ENCODE measurements around the gene CDK6. TPM values are rescaled to one million over a fixed set of nuclear protein-coding genes. Genes with fewer than 3 reads are reported as not detected.

Gene CDK6
- polyA plus RNA-seq, 1 donor (not counting 4 experiments of a cell fraction or from before 2014, with no cell fraction given) = 53.5 TPM

- Histone ChIP-seq H3K4me2 (ENCODE audit: control insufficient read depth, extremely low read depth, insufficient read depth, low read depth, low read length) (no peak overlapping the region), H3K27ac (ENCODE audit: control insufficient read depth, insufficient read depth, low read length) (no peak overlapping the region), H3K4me3 (ENCODE audit: control insufficient read depth in 2 of 3, extremely low read depth in 1 of 3, insufficient read depth in 2 of 3, low read depth in 1 of 3, low read length in 3 of 3) (no peak overlapping the region), H3K36me3 (ENCODE audit: control insufficient read depth in 2 of 2, extremely low read depth in 1 of 2, insufficient read depth in 2 of 2, low read length in 2 of 2) (peaks cover 7 to 23% of the 10 kb centered on the region in 2 experiments), H3K79me2 (ENCODE audit: control insufficient read depth, insufficient read depth, low read length) (peaks cover 79% of the 10 kb centered on the region), H4K20me1 (ENCODE audit: control insufficient read depth, extremely low read depth, insufficient read depth, low read length) (peaks cover 4% of the 10 kb centered on the region), H3K27me3 (ENCODE audit: control insufficient read depth, extremely low read depth, insufficient read depth, low read length) (no peaks in the 10 kb centered on the region), H3K9ac (ENCODE audit: control insufficient read depth, extremely low read depth, insufficient read depth, low read length) (no peak overlapping the region), H3K9me1 (ENCODE audit: control insufficient read depth, extremely low read depth, insufficient read depth, low read length) (peaks cover 4% of the 10 kb centered on the region), H3K4me1 (ENCODE audit: control insufficient read depth, extremely low read depth, insufficient read depth, low read length) (peaks cover 5% of the 10 kb centered on the region), H3K9me3 (ENCODE audit: control insufficient read depth, low read depth, low read length) (no peaks in the 10 kb centered on the region), H2AFZ (ENCODE audit: control insufficient read depth, low read length) (no peak overlapping the region)
- dilution Hi-C loops (cut with MboI; ENCODE audit: extremely low pct_ligation_motif_present, low sequenced_read_pairs) = no loop called here
- no peak for FAIRE-seq
- TF ChIP-seq, protein P1, sequence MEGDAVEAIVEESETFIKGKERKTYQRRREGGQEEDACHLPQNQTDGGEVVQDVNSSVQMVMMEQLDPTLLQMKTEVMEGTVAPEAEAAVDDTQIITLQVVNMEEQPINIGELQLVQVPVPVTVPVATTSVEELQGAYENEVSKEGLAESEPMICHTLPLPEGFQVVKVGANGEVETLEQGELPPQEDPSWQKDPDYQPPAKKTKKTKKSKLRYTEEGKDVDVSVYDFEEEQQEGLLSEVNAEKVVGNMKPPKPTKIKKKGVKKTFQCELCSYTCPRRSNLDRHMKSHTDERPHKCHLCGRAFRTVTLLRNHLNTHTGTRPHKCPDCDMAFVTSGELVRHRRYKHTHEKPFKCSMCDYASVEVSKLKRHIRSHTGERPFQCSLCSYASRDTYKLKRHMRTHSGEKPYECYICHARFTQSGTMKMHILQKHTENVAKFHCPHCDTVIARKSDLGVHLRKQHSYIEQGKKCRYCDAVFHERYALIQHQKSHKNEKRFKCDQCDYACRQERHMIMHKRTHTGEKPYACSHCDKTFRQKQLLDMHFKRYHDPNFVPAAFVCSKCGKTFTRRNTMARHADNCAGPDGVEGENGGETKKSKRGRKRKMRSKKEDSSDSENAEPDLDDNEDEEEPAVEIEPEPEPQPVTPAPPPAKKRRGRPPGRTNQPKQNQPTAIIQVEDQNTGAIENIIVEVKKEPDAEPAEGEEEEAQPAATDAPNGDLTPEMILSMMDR (optimal IDR thresholded peaks at IDR 0.05 in 1 of 3, IDR thresholded peaks at IDR 0.05 in 1 of 3, conservative IDR thresholded peaks at IDR 0.05 in 1 of 3; ENCODE audit: extremely low read depth in 1 of 3, insufficient read depth in 2 of 3, low read length in 3 of 3) = no peak
- TF ChIP-seq EZH2 (IDR thresholded peaks at IDR 0.05; ENCODE audit: low read length) = no peak
- DNase-seq (ENCODE audit: low read depth, low spot score) = no peak
Measured at GRCh38 chr7:92717623-92717992, 118.8 kb downstream of the CDK6 start.

DNA sequence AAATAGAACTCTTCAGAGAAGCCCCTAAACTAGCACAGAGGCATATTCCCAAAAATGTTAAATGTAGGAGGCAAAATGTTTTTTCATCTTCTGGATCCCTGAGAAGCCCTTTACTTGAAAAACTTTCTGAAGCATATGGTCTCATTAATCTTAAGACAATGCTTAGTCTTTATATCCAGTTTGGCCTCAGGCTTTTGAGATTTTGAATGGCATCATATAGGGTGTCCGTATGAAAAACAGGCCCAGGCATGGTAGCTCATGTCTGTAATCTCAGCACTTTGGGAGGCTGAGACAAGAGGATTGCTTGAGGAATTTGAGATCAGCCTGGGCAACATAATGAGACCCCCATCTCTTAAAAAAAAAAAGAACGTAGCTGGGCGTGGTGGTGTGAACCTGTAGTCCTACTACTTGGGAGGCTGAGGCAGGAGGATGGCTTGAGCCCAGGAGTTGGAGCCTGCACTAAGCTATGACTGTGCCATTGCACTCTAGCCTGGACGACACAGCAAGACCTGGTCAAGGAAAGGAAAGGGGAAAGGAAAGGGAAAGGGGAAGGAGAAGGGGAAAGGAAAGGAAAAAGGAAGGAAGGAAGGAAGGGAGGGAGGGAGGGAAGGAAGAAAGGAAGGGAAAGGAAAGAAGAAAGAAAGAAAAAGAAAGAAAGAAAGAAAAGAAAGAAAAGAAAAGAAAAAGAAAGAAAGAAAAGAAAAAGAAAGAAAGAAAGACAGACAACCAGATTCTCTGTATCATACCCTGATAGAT lies 119.4 kb downstream of the CDK6 start:
- Histone ChIP-seq H3K4me2 (ENCODE audit: control insufficient read depth, extremely low read depth, insufficient read depth, low read depth, low read length) (no peak overlapping the region), H3K27ac (ENCODE audit: control insufficient read depth, insufficient read depth, low read length) (no peak overlapping the region), H3K4me1 (ENCODE audit: control insufficient read depth, extremely low read depth, insufficient read depth, low read length) (peaks cover 5% of the 10 kb centered on the region), H3K4me3 (ENCODE audit: control insufficient read depth in 2 of 3, extremely low read depth in 1 of 3, insufficient read depth in 2 of 3, low read depth in 1 of 3, low read length in 3 of 3) (no peak overlapping the region), H3K79me2 (ENCODE audit: control insufficient read depth, insufficient read depth, low read length) (peaks cover 77% of the 10 kb centered on the region), H2AFZ (ENCODE audit: control insufficient read depth, low read length) (no peak overlapping the region), H3K9ac (ENCODE audit: control insufficient read depth, extremely low read depth, insufficient read depth, low read length) (no peak overlapping the region), H3K9me1 (ENCODE audit: control insufficient read depth, extremely low read depth, insufficient read depth, low read length) (peaks cover 4% of the 10 kb centered on the region), H3K9me3 (ENCODE audit: control insufficient read depth, low read depth, low read length) (no peaks in the 10 kb centered on the region), H3K36me3 (ENCODE audit: control insufficient read depth in 2 of 2, extremely low read depth in 1 of 2, insufficient read depth in 2 of 2, low read length in 2 of 2) (peaks cover 7 to 23% of the 10 kb centered on the region in 2 experiments), H3K27me3 (ENCODE audit: control insufficient read depth, extremely low read depth, insufficient read depth, low read length) (no peaks in the 10 kb centered on the region), H4K20me1 (ENCODE audit: control insufficient read depth, extremely low read depth, insufficient read depth, low read length) (peaks cover 4% of the 10 kb centered on the region)
- dilution Hi-C loops (cut with MboI; ENCODE audit: extremely low pct_ligation_motif_present, low sequenced_read_pairs) = no loop called here
- TF ChIP-seq EZH2 (IDR thresholded peaks at IDR 0.05; ENCODE audit: low read length) = no peak
- TF ChIP-seq, protein P1 (optimal IDR thresholded peaks at IDR 0.05 in 1 of 3, IDR thresholded peaks at IDR 0.05 in 1 of 3, conservative IDR thresholded peaks at IDR 0.05 in 1 of 3; ENCODE audit: extremely low read depth in 1 of 3, insufficient read depth in 2 of 3, low read length in 3 of 3) = no peak
- FAIRE-seq (no peak), DNase-seq (ENCODE audit: low read depth, low spot score) (no peak)

Measured in keratinocyte (primary cell).